ENCODE data around the gene PMS2. TPM values are rescaled to one million over a fixed set of nuclear protein-coding genes. Genes with fewer than 3 reads are reported as not detected.
"Not testable (repeated sequence)": the region's sequence is repeated elsewhere in the genome, so short reads cannot be mapped to it uniquely, and the experiment has no call there.

The PMS2 gene
- total and polyA plus RNA-seq, 2 experiments from 2014 or later: 5.2 to 15.6 TPM

- no peak overlapping the region for H3K4me2 ChIP-seq
- peaks cover 5% of the 10 kb centered on the region for H3K27me3 Mint-ChIP-seq (ENCODE audit: insufficient read depth, low read depth, poor library complexity)
- DNase-seq (ENCODE audit: low spot score) (no peak), ATAC-seq (no peak)
- no peak overlapping the region for H3K4me3 ChIP-seq
- peaks cover 18% of the 10 kb centered on the region for H3K4me1 Mint-ChIP-seq
- H3K27me3 ChIP-seq (ENCODE audit: insufficient read depth): no peaks in the 10 kb centered on the region
- H3K4me3 Mint-ChIP-seq: peak overlapping the region; percentile 34; the same call in 2 of the 3 replicates
- peaks cover 76% of the 10 kb centered on the region for H3K79me2 ChIP-seq (replicated peaks; ENCODE audit: insufficient read depth)
- H3K36me3 Mint-ChIP-seq (ENCODE audit: low read depth): peaks cover 62% of the 10 kb centered on the region
- no peaks in the 10 kb centered on the region for H3F3A ChIP-seq (replicated peaks; ENCODE audit: low read depth)
- H3K27ac Mint-ChIP-seq: no peak overlapping the region
- no peak for TF ChIP-seq ZNF331 (CRISPR knock-in tag; IDR thresholded peaks at IDR 0.05; ENCODE audit: low read depth)
- H3K9me3 Mint-ChIP-seq: no peaks in the 10 kb centered on the region; the same call in 2 of the 3 replicates
- H3K36me3 ChIP-seq (ENCODE audit: insufficient read depth): peaks cover 18% of the 10 kb centered on the region
- H2AFZ ChIP-seq: no peak overlapping the region
- peaks cover 11% of the 10 kb centered on the region; the same call in 1 of the 2 replicates for H3K4me1 ChIP-seq (ENCODE audit: insufficient read depth)
- H3K27ac ChIP-seq (ENCODE audit: low read depth): no peak overlapping the region
- peaks cover 27% of the 10 kb centered on the region for H4K20me1 ChIP-seq (replicated peaks; ENCODE audit: insufficient read depth)
- no peaks in the 10 kb centered on the region for H3K9me2 ChIP-seq (ENCODE audit: insufficient read depth)
Measured at GRCh38 chr7:6011541-6011940, 2.7 kb upstream of the PMS2 start.

DNA sequence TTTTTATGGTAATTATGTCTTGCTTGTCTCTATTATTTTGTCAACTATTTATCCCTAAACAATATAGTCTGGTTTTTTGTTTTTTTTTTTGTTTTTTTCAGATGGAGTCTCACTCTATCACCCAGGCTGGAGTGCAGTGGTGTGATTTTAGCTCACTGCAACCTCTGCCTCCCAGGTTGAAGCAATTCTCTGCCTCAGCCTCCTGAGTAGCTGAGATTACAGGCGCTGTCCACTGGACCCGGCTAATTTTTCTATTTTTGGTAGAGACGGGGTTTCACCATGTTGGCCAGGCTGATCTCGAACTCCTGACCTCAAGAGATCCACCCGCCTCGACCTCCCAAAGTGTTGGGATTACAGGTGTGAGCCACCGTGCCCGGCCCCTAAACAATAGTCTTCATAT lies 1.5 kb upstream of the PMS2 start:
- H3K9me2 ChIP-seq (ENCODE audit: insufficient read depth); H3K9me3 Mint-ChIP-seq; H3K27me3 Mint-ChIP-seq (ENCODE audit: insufficient read depth, low read depth, poor library complexity); DNase-seq (ENCODE audit: low spot score); H3K36me3 ChIP-seq (ENCODE audit: insufficient read depth); H3K27ac ChIP-seq (ENCODE audit: low read depth); H2AFZ ChIP-seq; H3F3A ChIP-seq (replicated peaks; ENCODE audit: low read depth); ATAC-seq; H3K27me3 ChIP-seq (ENCODE audit: insufficient read depth): not testable (repeated sequence)
- Mint-ChIP-seq H3K36me3 (ENCODE audit: low read depth) (peaks cover 50% of the 10 kb centered on the region), H3K4me3 (peak overlapping the region; percentile 87), H3K4me1 (peaks cover 18% of the 10 kb centered on the region), H3K27ac (peak overlapping the region; percentile 95)
- Histone ChIP-seq H3K4me1 (ENCODE audit: insufficient read depth) (peaks cover 11% of the 10 kb centered on the region; the same call in 1 of the 2 replicates), H3K79me2 (replicated peaks; ENCODE audit: insufficient read depth) (peaks cover 71% of the 10 kb centered on the region), H4K20me1 (replicated peaks; ENCODE audit: insufficient read depth) (peaks cover 25% of the 10 kb centered on the region), H3K4me2 (peak overlapping the region; percentile 77), H3K4me3 (peak overlapping the region; percentile 84)

DNA sequence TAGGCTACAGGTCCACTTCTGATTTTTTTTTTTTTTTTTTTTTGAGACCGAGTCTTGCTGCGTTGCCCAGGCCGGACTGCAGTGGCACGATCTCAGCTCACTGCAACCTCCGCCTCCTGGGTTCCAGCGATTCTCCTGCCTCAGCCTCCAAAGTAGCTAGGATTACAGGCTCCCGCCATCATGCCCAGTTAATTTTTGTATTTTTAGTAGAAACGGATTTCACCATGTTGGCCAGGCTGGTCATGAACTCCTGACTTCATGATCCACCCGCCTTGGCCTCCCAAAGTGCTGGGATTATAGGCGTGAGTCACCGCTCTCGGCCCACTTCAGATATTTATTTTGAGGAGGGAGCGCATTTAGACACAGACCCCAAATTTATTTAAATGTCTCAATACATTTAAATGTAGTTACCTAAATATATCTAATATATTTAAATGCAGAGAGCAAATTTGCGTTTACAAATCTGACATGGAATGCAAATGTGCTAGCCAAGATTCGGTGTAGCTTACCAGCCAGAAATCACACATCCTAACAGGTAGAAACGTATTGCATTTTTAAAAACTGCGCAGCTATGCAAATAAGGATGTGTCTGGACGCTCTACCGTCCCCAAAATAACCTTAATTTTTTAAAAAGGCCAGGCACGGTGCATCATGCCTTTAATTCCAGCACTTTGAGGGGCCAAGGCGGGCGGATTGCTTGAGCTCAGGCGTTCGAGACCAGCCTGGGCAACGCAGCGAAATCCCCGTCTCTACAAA lies 836 bp downstream of the PMS2 start:
- not testable (repeated sequence) for H3K27ac Mint-ChIP-seq; H3K27me3 ChIP-seq (ENCODE audit: insufficient read depth); H2AFZ ChIP-seq; H3K27ac ChIP-seq (ENCODE audit: low read depth); ATAC-seq; H3F3A ChIP-seq (replicated peaks; ENCODE audit: low read depth); DNase-seq (ENCODE audit: low spot score); H3K27me3 Mint-ChIP-seq (ENCODE audit: insufficient read depth, low read depth, poor library complexity); H3K9me3 Mint-ChIP-seq; H3K36me3 ChIP-seq (ENCODE audit: insufficient read depth); H3K9me2 ChIP-seq (ENCODE audit: insufficient read depth)
- Histone ChIP-seq H3K4me2 (peak overlapping the region; percentile 88), H3K4me1 (ENCODE audit: insufficient read depth) (peaks cover 11% of the 10 kb centered on the region; the same call in 1 of the 2 replicates), H3K4me3 (peak overlapping the region; percentile 84), H3K79me2 (replicated peaks; ENCODE audit: insufficient read depth) (peaks cover 50% of the 10 kb centered on the region), H4K20me1 (replicated peaks; ENCODE audit: insufficient read depth) (peaks cover 16% of the 10 kb centered on the region)
- Mint-ChIP-seq H3K4me1 (peaks cover 18% of the 10 kb centered on the region), H3K4me3 (peak overlapping the region; percentile 87), H3K36me3 (ENCODE audit: low read depth) (peaks cover 37% of the 10 kb centered on the region)

- no peaks in the 10 kb centered on the region for H3K27me3 Mint-ChIP-seq (ENCODE audit: insufficient read depth, low read depth, poor library complexity)
- Histone ChIP-seq H3K36me3 (ENCODE audit: insufficient read depth) (peaks cover 1% of the 10 kb centered on the region; the same call in 1 of the 2 replicates), H3K9me2 (ENCODE audit: insufficient read depth) (no peaks in the 10 kb centered on the region), H3K27me3 (ENCODE audit: insufficient read depth) (no peaks in the 10 kb centered on the region), H3K79me2 (replicated peaks; ENCODE audit: insufficient read depth) (peaks cover 43% of the 10 kb centered on the region), H3F3A (replicated peaks; ENCODE audit: low read depth) (no peaks in the 10 kb centered on the region), H3K4me1 (ENCODE audit: insufficient read depth) (peaks cover 11% of the 10 kb centered on the region; the same call in 1 of the 2 replicates), H3K27ac (ENCODE audit: low read depth) (no peak overlapping the region), H3K4me3 (no peak overlapping the region), H4K20me1 (replicated peaks; ENCODE audit: insufficient read depth) (peaks cover 16% of the 10 kb centered on the region), H2AFZ (no peak overlapping the region), H3K4me2 (peak overlapping the region; percentile 88; the same call in 1 of the 2 replicates)
- H3K27ac Mint-ChIP-seq: no peak overlapping the region
- DNase-seq (ENCODE audit: low spot score) (no peak), ATAC-seq (no peak)
- H3K9me3 Mint-ChIP-seq: no peaks in the 10 kb centered on the region
- H3K36me3 Mint-ChIP-seq (ENCODE audit: low read depth): peaks cover 34% of the 10 kb centered on the region
- peak overlapping the region; percentile 87; the same call in 2 of the 3 replicates for H3K4me3 Mint-ChIP-seq
- H3K4me1 Mint-ChIP-seq: peaks cover 14% of the 10 kb centered on the region
- no peak for TF ChIP-seq POLR2AphosphoS5 (IDR thresholded peaks at IDR 0.05; ENCODE audit: low read depth)
- TF ChIP-seq CREB1 (CRISPR knock-in tag; IDR thresholded peaks at IDR 0.05; ENCODE audit: low read depth): no peak
- TF ChIP-seq ZNF331 (CRISPR knock-in tag; IDR thresholded peaks at IDR 0.05; ENCODE audit: low read depth): no peak
- no peak for TF ChIP-seq EZH2 (IDR thresholded peaks at IDR 0.05; ENCODE audit: low read depth, unreplicated experiment)
- no peak for TF ChIP-seq CTCF (conservative IDR thresholded peaks at IDR 0.05; ENCODE audit: low read depth in 2 of 2)
- TF ChIP-seq ZNF114 (CRISPR knock-in tag; IDR thresholded peaks at IDR 0.05): no peak
Measured at GRCh38 chr7:6007386-6007785, 1.5 kb downstream of the PMS2 start.
